Urinary bladder (tissue), 4 donors: Measurements from ENCODE around the gene KLRB1. TPM values are rescaled to one million over a fixed set of nuclear protein-coding genes. Genes with fewer than 3 reads are reported as not detected.
"Not testable (repeated sequence)": the region's sequence is repeated elsewhere in the genome, so short reads cannot be mapped to it uniquely, and the experiment has no call there.

Experiments used
- DNase-seq: peaks from one replicate; pipeline ENCODE4 v3.0.0-alpha.2; 2015; ENCODE audit errors: extremely low spot score
- H3K27ac ChIP-seq: one replicate; pipeline ENCODE4 v1.5.1; 2013; ENCODE audit warnings: low read depth, mild to moderate bottlenecking, moderate library complexity
- H3K36me3 ChIP-seq: one replicate; pipeline ENCODE4 v1.6.1; 2013; ENCODE audit warnings: mild to moderate bottlenecking, moderate library complexity; ENCODE audit not compliant: insufficient read depth
- H3K4me1 ChIP-seq: one replicate; pipeline ENCODE4 v1.6.1; 2013; ENCODE audit warnings: mild to moderate bottlenecking, moderate library complexity; ENCODE audit not compliant: insufficient read depth
- H3K4me3 ChIP-seq: one replicate; pipeline ENCODE4 v1.5.1; 2013; ENCODE audit warnings: low read depth, low read length
- WGBS: extraction: QIAGEN DNeasy Blood & Tissue Kit; methylation state at CpG from one replicate; pipeline ENCODE4 v1.1.7; 2013; 5-methylcytosine and 5-hydroxymethylcytosine counted together
- polyA plus RNA-seq: library from polyadenylated mRNA; stranded (reverse); fragments of 200-250 nt; gene quantifications from one replicate; pipeline ENCODE4 v1.2.3, GENCODE V29; 2013
- total RNA-seq: library from RNA; depleted of rRNA; stranded (reverse); fragments of >200 nt; gene quantifications from one replicate; pipeline ENCODE4 v1.2.3, GENCODE V29; 2014
- donor health status: healthy with polysubstance abuse.
- donor health status: healthy.

The KLRB1 gene
- total RNA-seq (2.3 TPM), polyA plus RNA-seq (1.3 TPM)

GRCh38 chr12:9607716-9608115 lies at the start of gene KLRB1:
TSS of gene KLRB1 (minus strand) at chr12:9607916. CDS start at chr12:9607839, 77 bp downstream.
- Histone ChIP-seq H3K4me1 (no peaks in the 10 kb centered on the region), H3K36me3 (no peaks in the 10 kb centered on the region), H3K27ac (no peak within 1 kb of the TSS), H3K4me3 (no peak within 1 kb of the TSS)
- WGBS = 74% methylated on average over 2 of the region's 2 CpGs
- DNase-seq = no peak

GRCh38 chr12:9651265-9651729 lies 43.6 kb upstream of the KLRB1 start:
- 70% methylated on average over 3 of the region's 3 CpGs for WGBS
- H3K27ac ChIP-seq = peak overlapping the region; percentile 26

GRCh38 chr12:9650151-9650576 lies 42.4 kb upstream of the KLRB1 start:
- H3K4me1 ChIP-seq = no peaks in the 10 kb centered on the region
- no peak for DNase-seq
- peaks cover 3% of the 10 kb centered on the region for H3K36me3 ChIP-seq
- 37% methylated on average over 4 of the region's 4 CpGs for WGBS
- peak overlapping the region; percentile 64 for H3K27ac ChIP-seq
- H3K4me3 ChIP-seq = peak overlapping the region; percentile 62

More at GRCh38 chr12:9651265-9651729, 43.6 kb upstream of the KLRB1 start:
- DNase-seq = no peak
- no peak overlapping the region for H3K4me3 ChIP-seq
- H3K36me3 ChIP-seq = peaks cover 3% of the 10 kb centered on the region
- no peaks in the 10 kb centered on the region for H3K4me1 ChIP-seq

- 40% methylated on average over 5 of the region's 5 CpGs for WGBS
- H3K4me1 ChIP-seq = no peaks in the 10 kb centered on the region
- DNase-seq = no peak
- H3K27ac ChIP-seq = peak overlapping the region; percentile 67
- peak overlapping the region; percentile 62 for H3K4me3 ChIP-seq
- peaks cover 2% of the 10 kb centered on the region for H3K36me3 ChIP-seq
Observed at GRCh38 chr12:9649532-9649940, 41.8 kb upstream of the KLRB1 start.

GRCh38 chr12:9648701-9649531 lies 41.2 kb upstream of the KLRB1 start:
- H3K4me3 ChIP-seq = peak overlapping the region; percentile 62
- DNase-seq = no peak
- peak overlapping the region; percentile 96 for H3K27ac ChIP-seq
- no peaks in the 10 kb centered on the region for H3K36me3 ChIP-seq
- no peaks in the 10 kb centered on the region for H3K4me1 ChIP-seq
- WGBS = 8% methylated on average over 13 of the region's 13 CpGs

- H3K4me1 ChIP-seq = no peaks in the 10 kb centered on the region
- no peaks in the 10 kb centered on the region for H3K36me3 ChIP-seq
- H3K4me3 ChIP-seq = peak overlapping the region; percentile 62
- peak overlapping the region; percentile 96 for H3K27ac ChIP-seq
- WGBS = under 1% methylated on average over 55 of the region's 55 CpGs
- peak; percentile 64 for DNase-seq
Observed at GRCh38 chr12:9647825-9648700, 40.3 kb upstream of the KLRB1 start.

- H3K27ac ChIP-seq = peak overlapping the region; percentile 96
- no peaks in the 10 kb centered on the region for H3K4me1 ChIP-seq
- WGBS = 33% methylated on average over 13 of the region's 13 CpGs
- no peak for DNase-seq
- H3K36me3 ChIP-seq = no peaks in the 10 kb centered on the region
- H3K4me3 ChIP-seq = peak overlapping the region; percentile 62
Observed at GRCh38 chr12:9646794-9647781, 39.4 kb upstream of the KLRB1 start.

- H3K4me3 ChIP-seq, H3K4me1 ChIP-seq, DNase-seq, H3K27ac ChIP-seq, H3K36me3 ChIP-seq: not testable (repeated sequence)
- 70% methylated on average over 1 of the region's 1 CpG for WGBS
Observed at GRCh38 chr12:9644985-9645551, 37.4 kb upstream of the KLRB1 start.

- H3K27ac ChIP-seq = no peak overlapping the region
- H3K4me3 ChIP-seq = no peak overlapping the region
- H3K36me3 ChIP-seq = no peaks in the 10 kb centered on the region
- no peaks in the 10 kb centered on the region for H3K4me1 ChIP-seq
- DNase-seq = no peak
Observed at GRCh38 chr12:9643266-9643660, 35.5 kb upstream of the KLRB1 start.

- Histone ChIP-seq H3K36me3 (no peaks in the 10 kb centered on the region), H3K27ac (no peak overlapping the region), H3K4me1 (no peaks in the 10 kb centered on the region), H3K4me3 (no peak overlapping the region)
- DNase-seq = no peak
- whole genome bisulfite sequencing = 91% methylated on average over 15 of the region's 15 CpGs
Observed at GRCh38 chr12:9642606-9643265, 35.0 kb upstream of the KLRB1 start.

GRCh38 chr12:9640024-9640423 lies 32.3 kb upstream of the KLRB1 start:
- H3K4me1 ChIP-seq = no peaks in the 10 kb centered on the region
- H3K27ac ChIP-seq = no peak overlapping the region
- no peak overlapping the region for H3K4me3 ChIP-seq
- no peak for DNase-seq
- WGBS = 84% methylated on average over 2 of the region's 2 CpGs
- H3K36me3 ChIP-seq = no peaks in the 10 kb centered on the region

- no peak for DNase-seq
- Histone ChIP-seq H3K27ac (no peak overlapping the region), H3K4me3 (no peak overlapping the region), H3K4me1 (no peaks in the 10 kb centered on the region), H3K36me3 (no peaks in the 10 kb centered on the region)
- WGBS = 82% methylated on average over 5 of the region's 5 CpGs
Observed at GRCh38 chr12:9636851-9637206, 29.1 kb upstream of the KLRB1 start.
